ENCODE measurements around the gene FRRS1. TPM values are rescaled to one million over a fixed set of nuclear protein-coding genes. Genes with fewer than 3 reads are reported as not detected.

FRRS1 gene
- polyA plus RNA-seq, 1 donor from 2014 or later: not detected

DNA sequence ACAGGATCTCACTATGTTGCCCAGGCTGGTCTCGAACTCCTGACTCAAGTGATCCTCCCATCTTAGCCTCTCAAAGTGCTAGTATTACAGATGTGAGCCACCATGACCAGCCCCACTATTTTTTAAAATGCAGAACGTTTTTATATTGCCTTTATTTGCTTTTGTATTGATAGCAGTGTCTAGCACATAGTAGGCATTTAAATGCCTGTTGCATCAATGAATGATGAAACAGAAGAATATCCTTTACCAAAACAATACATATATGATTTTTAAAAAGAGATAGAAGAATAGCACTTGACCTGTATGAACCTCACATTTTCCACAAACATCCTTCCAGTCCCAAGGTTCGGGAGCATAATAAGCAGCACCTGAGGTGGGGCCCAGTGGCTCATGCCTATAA lies 16.5 kb upstream of the FRRS1 start:
- Histone ChIP-seq H3K4me2 (ENCODE audit: low read length) (no peak overlapping the region), H3K27ac (ENCODE audit: low read length) (no peak overlapping the region), H3K9me2 (ENCODE audit: insufficient read depth, low read length) (no peaks in the 10 kb centered on the region), H3K9me3 (ENCODE audit: low read length) (no peaks in the 10 kb centered on the region), H2AFZ (ENCODE audit: low read depth, low read length) (no peak overlapping the region), H3K27me3 (ENCODE audit: insufficient read depth, low read depth, low read length) (no peaks in the 10 kb centered on the region), H3K79me2 (replicated peaks; ENCODE audit: insufficient read depth, low read length) (no peaks in the 10 kb centered on the region), H3F3A (ENCODE audit: insufficient read depth, low read length, poor library complexity, severe bottlenecking) (no peaks in the 10 kb centered on the region), H3K36me3 (ENCODE audit: insufficient read depth, low read length) (no peaks in the 10 kb centered on the region), H4K20me1 (ENCODE audit: insufficient read depth) (no peaks in the 10 kb centered on the region), H3K4me3 (ENCODE audit: low read length) (no peak overlapping the region), H3K9ac (ENCODE audit: low read length) (no peak overlapping the region)
- TF ChIP-seq EZH2 (IDR thresholded peaks at IDR 0.05; ENCODE audit: borderline replicate concordance, insufficient read depth, low read length, poor library complexity, severe bottlenecking) (no peak), TAF1 (IDR thresholded peaks at IDR 0.05; ENCODE audit: low read depth) (no peak), MXI1 (conservative IDR thresholded peaks at IDR 0.05; ENCODE audit: poor library complexity, severe bottlenecking) (no peak), POLR2AphosphoS5 (IDR thresholded peaks at IDR 0.05) (no peak), SMC3 (conservative IDR thresholded peaks at IDR 0.05; ENCODE audit: poor library complexity) (no peak), RAD21 (conservative IDR thresholded peaks at IDR 0.05) (no peak), EP300 (conservative IDR thresholded peaks at IDR 0.05; ENCODE audit: poor library complexity, severe bottlenecking) (no peak)
- TF ChIP-seq, protein P1, sequence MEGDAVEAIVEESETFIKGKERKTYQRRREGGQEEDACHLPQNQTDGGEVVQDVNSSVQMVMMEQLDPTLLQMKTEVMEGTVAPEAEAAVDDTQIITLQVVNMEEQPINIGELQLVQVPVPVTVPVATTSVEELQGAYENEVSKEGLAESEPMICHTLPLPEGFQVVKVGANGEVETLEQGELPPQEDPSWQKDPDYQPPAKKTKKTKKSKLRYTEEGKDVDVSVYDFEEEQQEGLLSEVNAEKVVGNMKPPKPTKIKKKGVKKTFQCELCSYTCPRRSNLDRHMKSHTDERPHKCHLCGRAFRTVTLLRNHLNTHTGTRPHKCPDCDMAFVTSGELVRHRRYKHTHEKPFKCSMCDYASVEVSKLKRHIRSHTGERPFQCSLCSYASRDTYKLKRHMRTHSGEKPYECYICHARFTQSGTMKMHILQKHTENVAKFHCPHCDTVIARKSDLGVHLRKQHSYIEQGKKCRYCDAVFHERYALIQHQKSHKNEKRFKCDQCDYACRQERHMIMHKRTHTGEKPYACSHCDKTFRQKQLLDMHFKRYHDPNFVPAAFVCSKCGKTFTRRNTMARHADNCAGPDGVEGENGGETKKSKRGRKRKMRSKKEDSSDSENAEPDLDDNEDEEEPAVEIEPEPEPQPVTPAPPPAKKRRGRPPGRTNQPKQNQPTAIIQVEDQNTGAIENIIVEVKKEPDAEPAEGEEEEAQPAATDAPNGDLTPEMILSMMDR (IDR thresholded peaks at IDR 0.05; ENCODE audit: poor library complexity, severe bottlenecking): no peak
- TF ChIP-seq, protein P2, sequence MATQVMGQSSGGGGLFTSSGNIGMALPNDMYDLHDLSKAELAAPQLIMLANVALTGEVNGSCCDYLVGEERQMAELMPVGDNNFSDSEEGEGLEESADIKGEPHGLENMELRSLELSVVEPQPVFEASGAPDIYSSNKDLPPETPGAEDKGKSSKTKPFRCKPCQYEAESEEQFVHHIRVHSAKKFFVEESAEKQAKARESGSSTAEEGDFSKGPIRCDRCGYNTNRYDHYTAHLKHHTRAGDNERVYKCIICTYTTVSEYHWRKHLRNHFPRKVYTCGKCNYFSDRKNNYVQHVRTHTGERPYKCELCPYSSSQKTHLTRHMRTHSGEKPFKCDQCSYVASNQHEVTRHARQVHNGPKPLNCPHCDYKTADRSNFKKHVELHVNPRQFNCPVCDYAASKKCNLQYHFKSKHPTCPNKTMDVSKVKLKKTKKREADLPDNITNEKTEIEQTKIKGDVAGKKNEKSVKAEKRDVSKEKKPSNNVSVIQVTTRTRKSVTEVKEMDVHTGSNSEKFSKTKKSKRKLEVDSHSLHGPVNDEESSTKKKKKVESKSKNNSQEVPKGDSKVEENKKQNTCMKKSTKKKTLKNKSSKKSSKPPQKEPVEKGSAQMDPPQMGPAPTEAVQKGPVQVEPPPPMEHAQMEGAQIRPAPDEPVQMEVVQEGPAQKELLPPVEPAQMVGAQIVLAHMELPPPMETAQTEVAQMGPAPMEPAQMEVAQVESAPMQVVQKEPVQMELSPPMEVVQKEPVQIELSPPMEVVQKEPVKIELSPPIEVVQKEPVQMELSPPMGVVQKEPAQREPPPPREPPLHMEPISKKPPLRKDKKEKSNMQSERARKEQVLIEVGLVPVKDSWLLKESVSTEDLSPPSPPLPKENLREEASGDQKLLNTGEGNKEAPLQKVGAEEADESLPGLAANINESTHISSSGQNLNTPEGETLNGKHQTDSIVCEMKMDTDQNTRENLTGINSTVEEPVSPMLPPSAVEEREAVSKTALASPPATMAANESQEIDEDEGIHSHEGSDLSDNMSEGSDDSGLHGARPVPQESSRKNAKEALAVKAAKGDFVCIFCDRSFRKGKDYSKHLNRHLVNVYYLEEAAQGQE (IDR thresholded peaks at IDR 0.05; ENCODE audit: borderline replicate concordance): no peak

DNA sequence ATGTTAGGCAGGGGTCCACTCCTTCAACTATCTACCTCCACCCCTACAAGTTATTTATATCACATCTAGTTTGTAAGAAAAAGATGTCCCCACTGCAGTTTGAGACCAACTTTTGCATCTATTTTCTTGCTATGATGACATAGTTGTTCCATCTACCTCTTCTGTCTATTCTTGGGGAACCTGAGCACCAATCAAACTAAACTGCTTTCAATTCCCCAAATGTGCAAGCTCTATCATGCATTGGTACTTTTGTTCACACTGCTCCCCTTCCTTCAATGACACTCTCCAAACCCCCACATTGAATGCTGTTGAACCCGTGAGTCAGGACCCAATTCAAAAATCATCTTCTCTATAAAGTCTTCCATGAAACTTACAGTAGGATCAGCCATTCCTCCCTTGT lies 16.0 kb upstream of the FRRS1 start:
- Histone ChIP-seq H3K79me2 (replicated peaks; ENCODE audit: insufficient read depth, low read length) (no peaks in the 10 kb centered on the region), H2AFZ (ENCODE audit: low read depth, low read length) (no peak overlapping the region), H3K9ac (ENCODE audit: low read length) (no peak overlapping the region), H4K20me1 (ENCODE audit: insufficient read depth) (no peaks in the 10 kb centered on the region), H3K27me3 (ENCODE audit: insufficient read depth, low read depth, low read length) (no peaks in the 10 kb centered on the region), H3K9me2 (ENCODE audit: insufficient read depth, low read length) (no peaks in the 10 kb centered on the region), H3K27ac (ENCODE audit: low read length) (no peak overlapping the region), H3F3A (ENCODE audit: insufficient read depth, low read length, poor library complexity, severe bottlenecking) (no peaks in the 10 kb centered on the region), H3K4me2 (ENCODE audit: low read length) (no peak overlapping the region), H3K36me3 (ENCODE audit: insufficient read depth, low read length) (no peaks in the 10 kb centered on the region), H3K9me3 (ENCODE audit: low read length) (no peaks in the 10 kb centered on the region), H3K4me3 (ENCODE audit: low read length) (no peak overlapping the region)
- TF ChIP-seq EZH2 (IDR thresholded peaks at IDR 0.05; ENCODE audit: borderline replicate concordance, insufficient read depth, low read length, poor library complexity, severe bottlenecking): no peak

DNA sequence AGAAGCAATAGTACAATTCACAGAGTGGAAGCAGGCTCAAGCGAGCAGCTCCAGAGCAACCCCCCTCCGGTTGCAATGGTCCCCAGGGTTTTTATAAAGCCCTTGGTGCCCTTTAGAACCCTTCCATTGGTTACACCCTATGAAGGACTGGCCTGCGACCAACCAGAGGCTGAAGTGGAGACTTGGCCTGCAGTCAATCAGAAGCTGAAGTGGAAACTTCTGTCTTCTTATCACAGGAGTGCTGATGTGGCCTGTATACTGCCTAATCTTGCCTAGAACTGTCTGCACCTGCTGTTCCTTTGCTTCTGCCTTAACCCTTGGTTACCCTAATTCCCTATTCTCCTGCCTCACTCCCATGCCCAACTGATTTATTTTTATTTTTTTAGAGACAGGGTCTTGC lies 15.4 kb upstream of the FRRS1 start:
- H4K20me1 ChIP-seq (ENCODE audit: insufficient read depth): no peaks in the 10 kb centered on the region
- no peak overlapping the region for H3K4me3 ChIP-seq (ENCODE audit: low read length)
- TF ChIP-seq TAF1 (IDR thresholded peaks at IDR 0.05; ENCODE audit: low read depth) (no peak), EP300 (conservative IDR thresholded peaks at IDR 0.05; ENCODE audit: poor library complexity, severe bottlenecking) (no peak), SMC3 (conservative IDR thresholded peaks at IDR 0.05; ENCODE audit: poor library complexity) (no peak), RAD21 (conservative IDR thresholded peaks at IDR 0.05) (no peak), MXI1 (conservative IDR thresholded peaks at IDR 0.05; ENCODE audit: poor library complexity, severe bottlenecking) (no peak), EZH2 (IDR thresholded peaks at IDR 0.05; ENCODE audit: borderline replicate concordance, insufficient read depth, low read length, poor library complexity, severe bottlenecking) (no peak), POLR2AphosphoS5 (IDR thresholded peaks at IDR 0.05) (no peak)
- TF ChIP-seq, protein P1 (IDR thresholded peaks at IDR 0.05; ENCODE audit: poor library complexity, severe bottlenecking): no peak
- TF ChIP-seq, protein P2 (IDR thresholded peaks at IDR 0.05; ENCODE audit: borderline replicate concordance): no peak
- no peaks in the 10 kb centered on the region for H3K36me3 ChIP-seq (ENCODE audit: insufficient read depth, low read length)
- H3K27ac ChIP-seq (ENCODE audit: low read length): no peak overlapping the region
- H3K27me3 ChIP-seq (ENCODE audit: insufficient read depth, low read depth, low read length): no peaks in the 10 kb centered on the region
- H3F3A ChIP-seq (ENCODE audit: insufficient read depth, low read length, poor library complexity, severe bottlenecking): no peaks in the 10 kb centered on the region
- no peaks in the 10 kb centered on the region for H3K9me2 ChIP-seq (ENCODE audit: insufficient read depth, low read length)
- H3K9me3 ChIP-seq (ENCODE audit: low read length): no peaks in the 10 kb centered on the region
- H3K9ac ChIP-seq (ENCODE audit: low read length): no peak overlapping the region
- no peak overlapping the region for H3K4me2 ChIP-seq (ENCODE audit: low read length)
- H2AFZ ChIP-seq (ENCODE audit: low read depth, low read length): no peak overlapping the region
- H3K79me2 ChIP-seq (replicated peaks; ENCODE audit: insufficient read depth, low read length): no peaks in the 10 kb centered on the region

Measured in neural cell (in vitro differentiated cells).